Epidermal melanocyte (primary cell): ENCODE measurements around the gene SMIM41.
A peak's percentile ranks its signal among the peaks of the same experiment; 100 is the strongest.

Source experiments
- DNase-seq: peaks from one replicate; pipeline ENCODE4 v3.0.0; 2011; ENCODE audit warnings: low spot score; ENCODE audit not compliant: insufficient read length

The SMIM41 gene

GRCh38 chr12:52120951-52121823 lies 41.7 kb downstream of the SMIM41 start:
- DNase-seq, result no peak

- DNase-seq, result peak; percentile 53
These were observed 42.5 kb downstream of the SMIM41 start for GRCh38 chr12:52121824-52122539.

- no peak for DNase-seq
These were observed 43.0 kb downstream of the SMIM41 start for GRCh38 chr12:52122540-52122871.

- no peak for DNase-seq
These were observed 43.4 kb downstream of the SMIM41 start for GRCh38 chr12:52122904-52123303.

GRCh38 chr12:52123487-52124186 lies 44.1 kb downstream of the SMIM41 start:
- DNase-seq, result no peak

- no peak for DNase-seq
These were observed 46.0 kb downstream of the SMIM41 start for GRCh38 chr12:52125476-52125900.

GRCh38 chr12:52126050-52126604 lies 46.6 kb downstream of the SMIM41 start:
- DNase-seq, result no peak

- DNase-seq, result no peak
These were observed 47.4 kb downstream of the SMIM41 start for GRCh38 chr12:52126605-52127578.

- DNase-seq, result no peak
These were observed 48.4 kb downstream of the SMIM41 start for GRCh38 chr12:52127683-52128450.

- DNase-seq, result no peak
These were observed 51.2 kb downstream of the SMIM41 start for GRCh38 chr12:52130711-52131110.

GRCh38 chr12:52132754-52133161 lies 53.3 kb downstream of the SMIM41 start:
- peak; percentile 13 for DNase-seq

- no peak for DNase-seq
These were observed 58.2 kb downstream of the SMIM41 start for GRCh38 chr12:52137746-52138145.

- no peak for DNase-seq
These were observed 59.6 kb downstream of the SMIM41 start for GRCh38 chr12:52139147-52139546.

GRCh38 chr12:52139579-52140062 lies 60.1 kb downstream of the SMIM41 start:
- no peak for DNase-seq

- no peak for DNase-seq
These were observed 61.8 kb downstream of the SMIM41 start for GRCh38 chr12:52141306-52141705.

GRCh38 chr12:52141875-52142274 lies 62.4 kb downstream of the SMIM41 start:
- no peak for DNase-seq

GRCh38 chr12:52142431-52142830 lies 62.9 kb downstream of the SMIM41 start:
- DNase-seq, result peak; percentile 71

- DNase-seq, result no peak
These were observed 65.2 kb downstream of the SMIM41 start for GRCh38 chr12:52144512-52145227.
